ENCODE measurements around the gene EXOC3L4. TPM values are rescaled to one million over a fixed set of nuclear protein-coding genes. Genes with fewer than 3 reads are reported as not detected.
A peak's percentile ranks its signal among the peaks of the same experiment; 100 is the strongest.
"Not testable (repeated sequence)": the region's sequence is repeated elsewhere in the genome, so short reads cannot be mapped to it uniquely, and the experiment has no call there.

EXOC3L4 gene
- total RNA-seq, 1 donor from 2014 or later: 0.20 TPM

DNA sequence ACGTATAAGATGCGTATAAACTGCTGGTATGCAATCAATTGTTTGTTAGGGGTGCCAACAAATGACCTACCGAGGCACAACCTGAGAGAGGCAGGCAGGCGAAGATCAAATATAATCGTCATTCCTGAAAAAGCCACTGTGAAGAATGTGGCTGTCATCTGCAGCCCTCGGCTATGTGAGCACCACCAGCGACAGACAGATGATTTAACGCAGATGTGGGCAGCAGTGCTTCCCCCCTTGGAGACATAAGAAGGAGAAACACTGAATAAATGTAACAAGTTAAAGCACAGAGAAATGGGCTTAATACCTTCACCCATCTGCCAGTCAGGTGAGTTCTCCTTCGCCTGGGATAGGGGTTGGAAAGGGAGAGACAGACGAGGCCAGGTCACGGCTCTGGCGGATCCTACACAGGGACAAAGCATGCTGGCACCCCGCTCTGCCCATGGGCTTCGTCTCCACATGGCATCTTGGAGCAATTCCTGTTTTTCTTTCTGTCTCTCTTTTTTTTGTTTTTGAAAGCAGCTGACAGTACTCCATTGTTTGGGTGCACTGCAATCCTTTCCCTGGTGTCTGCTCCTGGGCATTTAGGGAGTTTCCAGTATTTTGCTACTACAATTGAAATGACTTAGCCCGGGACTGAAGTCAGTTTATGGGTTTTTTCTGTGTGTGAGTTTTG is 56.9 kb downstream of the EXOC3L4 start:
- ATAC-seq: no peak

DNA sequence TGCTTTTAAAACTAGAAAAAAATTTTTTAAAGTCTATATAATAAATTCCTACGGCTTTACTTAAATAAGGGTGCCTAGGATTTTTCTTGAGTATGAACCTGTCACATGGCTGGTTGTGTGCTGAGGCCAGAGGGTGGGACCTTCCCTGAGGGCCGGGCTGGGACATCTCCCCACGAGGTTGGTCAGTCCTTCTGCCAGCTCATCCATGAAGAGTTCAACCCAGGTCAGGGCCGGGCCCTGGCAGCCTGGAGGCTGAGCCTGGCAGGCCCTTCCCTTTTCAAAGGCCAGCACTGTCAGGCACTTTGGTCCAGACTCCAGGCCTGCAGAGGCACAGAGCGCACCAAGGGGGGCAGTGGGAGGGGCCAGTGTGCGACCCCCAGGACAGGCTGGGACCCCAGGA is 60.5 kb downstream of the EXOC3L4 start:
- ATAC-seq: peak; percentile 88

DNA sequence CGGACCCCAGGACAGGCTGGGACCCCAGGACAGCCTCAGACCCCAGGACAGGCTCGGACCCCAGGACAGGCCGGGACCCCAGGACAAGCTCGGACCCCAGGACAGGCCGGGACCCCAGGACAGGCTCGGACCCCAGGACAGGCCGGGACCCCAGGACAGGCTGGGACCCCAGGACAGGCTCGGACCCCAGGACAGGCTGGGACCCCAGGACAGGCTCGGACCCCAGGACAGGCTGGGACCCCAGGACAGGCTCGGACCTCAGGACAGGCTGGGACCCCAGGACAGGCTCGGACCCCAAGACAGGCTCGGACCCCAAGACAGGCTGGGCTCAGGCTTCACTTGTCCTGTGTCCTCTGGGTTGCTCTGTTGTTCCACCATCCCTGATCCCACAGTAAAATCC is 60.9 kb downstream of the EXOC3L4 start:
- not testable (repeated sequence) for ATAC-seq

DNA sequence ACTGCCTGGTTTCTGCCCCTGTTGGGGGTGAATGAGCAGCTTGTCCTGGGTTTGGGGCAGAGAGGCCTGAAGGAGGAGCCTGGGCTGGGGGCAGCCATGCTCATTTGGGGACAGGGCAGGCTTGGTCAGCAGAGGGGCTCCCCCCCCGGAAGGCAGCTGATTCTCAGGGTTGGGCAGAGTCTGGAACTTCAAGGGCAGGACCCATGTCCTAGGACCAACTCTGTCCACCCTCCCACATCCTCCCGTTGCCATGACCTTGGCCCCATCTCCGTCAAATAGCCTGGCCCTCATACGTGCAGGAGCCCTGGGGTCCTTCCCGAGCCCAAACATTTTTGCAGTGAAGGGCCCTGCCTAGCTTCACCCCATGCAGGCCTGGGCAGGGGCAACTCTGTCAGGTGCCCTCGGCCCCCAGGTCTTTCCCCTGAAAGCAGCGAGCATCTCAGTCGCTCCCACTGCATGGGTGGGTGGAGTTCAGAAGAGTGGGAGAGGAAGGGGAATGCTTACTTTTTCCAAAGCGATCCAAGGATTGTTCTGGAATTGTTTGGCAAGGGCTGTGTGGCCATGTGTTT is 61.4 kb downstream of the EXOC3L4 start:
- no peak for ATAC-seq

DNA sequence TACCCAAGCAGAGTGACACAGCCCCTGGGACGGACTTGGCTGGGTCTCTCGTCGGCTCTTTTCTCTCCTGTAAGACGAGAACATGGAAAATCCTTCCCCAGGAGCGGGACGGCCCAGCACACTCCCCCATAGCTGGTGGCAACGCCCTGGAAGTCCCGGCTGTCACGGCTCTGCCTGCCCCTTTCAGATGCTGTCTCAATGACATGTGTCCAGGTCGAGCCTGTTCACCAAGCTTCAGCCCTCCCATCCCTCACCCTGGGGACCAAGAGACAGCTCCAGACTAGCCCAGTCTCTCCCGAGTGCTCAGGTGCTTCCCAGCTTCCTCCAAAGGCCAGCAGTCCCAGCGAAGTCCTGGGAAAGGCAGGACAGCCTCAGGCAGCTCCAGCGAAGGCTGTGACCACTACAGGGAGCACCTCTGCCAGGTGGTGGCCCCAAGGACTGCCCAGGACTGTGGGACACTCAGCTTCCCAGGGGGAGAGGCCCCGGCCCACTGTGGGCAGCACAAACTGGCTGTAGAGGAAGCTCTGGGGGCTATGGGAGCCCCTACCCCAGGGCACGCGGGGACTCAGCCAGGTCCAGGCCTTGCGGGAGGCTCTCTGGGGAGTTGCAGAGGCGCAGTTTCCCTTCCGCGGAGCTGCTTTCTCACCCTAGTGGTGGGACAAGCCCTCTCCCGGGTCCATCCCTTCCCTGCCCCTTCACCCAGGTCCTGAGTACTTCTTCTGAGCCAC is 62.3 kb downstream of the EXOC3L4 start:
- peak; percentile 38 for ATAC-seq

DNA sequence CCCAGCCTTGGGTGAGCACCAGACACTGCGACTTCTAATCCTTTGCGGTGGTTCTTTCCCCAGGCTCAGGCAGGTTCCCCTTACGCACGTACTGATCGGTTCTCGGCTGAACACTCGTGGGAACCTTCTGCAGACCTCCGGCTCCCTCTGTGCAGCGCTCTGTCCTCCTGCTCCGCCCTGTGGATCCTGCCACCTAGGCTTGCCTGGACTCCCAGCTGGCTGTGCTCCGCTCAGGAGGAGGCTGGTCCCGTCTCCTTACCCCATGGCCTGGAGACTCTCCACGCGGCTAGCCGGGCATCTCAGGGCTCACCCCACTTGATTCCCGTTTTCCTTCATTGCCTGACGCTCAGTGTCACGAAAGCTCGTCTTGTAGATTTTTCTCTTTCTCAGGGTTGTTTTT is 63.4 kb downstream of the EXOC3L4 start:
- ATAC-seq: no peak

DNA sequence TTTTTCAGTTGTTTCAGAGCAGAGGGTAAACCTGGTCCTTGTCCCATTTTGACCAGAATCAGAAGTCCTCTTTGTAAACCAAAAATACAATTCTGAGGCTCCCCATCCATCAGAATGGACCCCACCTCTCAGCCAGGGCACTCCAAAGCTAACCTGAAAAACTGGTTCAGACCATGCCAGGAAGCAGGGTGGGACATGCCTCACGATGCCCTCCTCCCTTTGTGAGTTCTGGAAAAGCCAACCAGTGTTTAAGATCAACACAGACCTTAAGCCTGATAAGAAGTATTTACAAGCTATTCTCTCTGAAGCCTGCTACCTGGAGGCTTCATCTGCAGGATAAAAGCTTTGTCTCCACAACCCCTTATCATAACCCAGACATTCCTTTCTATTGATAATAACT is 64.2 kb downstream of the EXOC3L4 start:
- no peak for ATAC-seq

Other genes starting within 250 kb of the EXOC3L4 start
- gene AMN, start 172.1 kb upstream of the EXOC3L4 start, total RNA-seq: 12.4 TPM
- 48.5 TPM for gene CDC42BPB, start 37.2 kb upstream of the EXOC3L4 start, total RNA-seq
- not detected for gene LBHD2, start 10.5 kb upstream of the EXOC3L4 start, total RNA-seq
- gene TNFAIP2, start 28.7 kb downstream of the EXOC3L4 start, total RNA-seq: 85.3 TPM
- 253 TPM for gene EIF5, start 239.5 kb downstream of the EXOC3L4 start, total RNA-seq

Data from esophagus mucosa (tissue), 1 donor.